ENCODE results near the gene SRGAP1.
"Not testable (repeated sequence)": the region's sequence is repeated elsewhere in the genome, so short reads cannot be mapped to it uniquely, and the experiment has no call there.

SRGAP1 gene

DNA sequence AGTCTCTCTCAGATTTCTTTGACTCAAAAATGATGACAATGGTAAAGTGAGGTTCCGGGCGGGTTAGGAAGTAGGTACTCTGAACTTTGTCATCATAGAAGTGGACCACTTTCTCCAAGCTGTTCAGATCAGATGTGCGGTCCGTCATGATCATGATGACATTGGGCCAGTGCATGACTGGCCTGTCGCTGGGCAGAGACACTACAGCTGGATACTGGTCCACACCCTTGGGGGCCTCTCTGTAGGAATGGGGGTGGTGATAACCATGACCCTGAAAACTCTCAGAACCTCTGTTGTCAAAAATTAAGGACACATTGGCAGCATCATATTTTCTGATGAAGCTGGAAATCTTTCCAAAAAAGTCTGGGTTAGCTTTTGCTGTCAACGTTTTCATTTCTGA, 349.4 kb downstream of the SRGAP1 start:
- no peak overlapping the region for H3K4me3 ChIP-seq (ENCODE audit: low read length)

GRCh38 chr12:64194333-64195149, 350.0 kb downstream of the SRGAP1 start:
- H3K4me3 ChIP-seq (ENCODE audit: low read length): no peak overlapping the region
- peaks cover 8% of the 10 kb centered on the region for H3K36me3 ChIP-seq (ENCODE audit: insufficient read depth, low read length)
- H3K27me3 ChIP-seq (ENCODE audit: insufficient read depth, low read length): no peaks in the 10 kb centered on the region
- no peaks in the 10 kb centered on the region for H3K4me1 ChIP-seq (ENCODE audit: insufficient read depth, low read length)
- H2AFZ ChIP-seq (ENCODE audit: low read depth, low read length): no peak overlapping the region
- H3K9me3 ChIP-seq (ENCODE audit: low read length): peaks cover 2% of the 10 kb centered on the region

More for the DNA sequence above, 349.4 kb downstream of the SRGAP1 start:
- H2AFZ ChIP-seq (ENCODE audit: low read depth, low read length): no peak overlapping the region
- peaks cover 2% of the 10 kb centered on the region for H3K9me3 ChIP-seq (ENCODE audit: low read length)
- H3K36me3 ChIP-seq (ENCODE audit: insufficient read depth, low read length): peaks cover 8% of the 10 kb centered on the region
- H3K4me1 ChIP-seq (ENCODE audit: insufficient read depth, low read length): no peaks in the 10 kb centered on the region
- no peaks in the 10 kb centered on the region for H3K27me3 ChIP-seq (ENCODE audit: insufficient read depth, low read length)

- not testable (repeated sequence) for H3K27me3 ChIP-seq (ENCODE audit: insufficient read depth, low read length); H3K36me3 ChIP-seq (ENCODE audit: insufficient read depth, low read length); H3K9me3 ChIP-seq (ENCODE audit: low read length); H2AFZ ChIP-seq (ENCODE audit: low read depth, low read length); H3K4me1 ChIP-seq (ENCODE audit: insufficient read depth, low read length); H3K4me3 ChIP-seq (ENCODE audit: low read length)
Measured at GRCh38 chr12:64195841-64196240, 351.3 kb downstream of the SRGAP1 start.

DNA sequence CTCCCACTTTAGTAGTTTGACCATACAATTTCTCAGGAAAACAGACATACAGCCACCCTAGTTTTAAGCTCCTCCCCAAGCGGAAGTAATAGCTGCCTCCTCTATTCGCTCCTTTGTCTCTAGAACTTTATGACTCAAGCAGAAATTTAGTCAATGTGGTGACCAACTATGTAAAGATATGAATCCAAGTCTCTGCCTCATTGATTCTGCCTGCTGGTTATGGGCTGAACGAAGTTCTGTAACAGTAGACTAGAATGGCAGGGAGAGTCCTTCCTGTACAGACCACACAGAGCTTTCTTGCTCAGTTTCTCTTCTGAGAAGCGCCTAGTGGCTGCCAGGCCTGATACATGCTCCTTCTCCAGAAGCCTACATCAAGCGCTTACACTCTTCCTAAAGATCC, 358.5 kb downstream of the SRGAP1 start:
- no peaks in the 10 kb centered on the region for H3K27me3 ChIP-seq (ENCODE audit: insufficient read depth, low read length)
- no peak overlapping the region for H2AFZ ChIP-seq (ENCODE audit: low read depth, low read length)
- H3K36me3 ChIP-seq (ENCODE audit: insufficient read depth, low read length): no peaks in the 10 kb centered on the region
- no peak overlapping the region for H3K4me3 ChIP-seq (ENCODE audit: low read length)
- no peaks in the 10 kb centered on the region for H3K9me3 ChIP-seq (ENCODE audit: low read length)
- H3K4me1 ChIP-seq (ENCODE audit: insufficient read depth, low read length): no peaks in the 10 kb centered on the region

- Histone ChIP-seq H3K4me3 (ENCODE audit: low read length) (no peak overlapping the region), H3K4me1 (ENCODE audit: insufficient read depth, low read length) (no peaks in the 10 kb centered on the region), H2AFZ (ENCODE audit: low read depth, low read length) (no peak overlapping the region), H3K27me3 (ENCODE audit: insufficient read depth, low read length) (no peaks in the 10 kb centered on the region), H3K36me3 (ENCODE audit: insufficient read depth, low read length) (no peaks in the 10 kb centered on the region), H3K9me3 (ENCODE audit: low read length) (no peaks in the 10 kb centered on the region)
Measured at GRCh38 chr12:64203775-64204174, 359.3 kb downstream of the SRGAP1 start.

- Histone ChIP-seq H3K9me3 (ENCODE audit: low read length) (no peaks in the 10 kb centered on the region), H3K27me3 (ENCODE audit: insufficient read depth, low read length) (no peaks in the 10 kb centered on the region), H3K4me3 (ENCODE audit: low read length) (no peak overlapping the region), H2AFZ (ENCODE audit: low read depth, low read length) (no peak overlapping the region), H3K36me3 (ENCODE audit: insufficient read depth, low read length) (no peaks in the 10 kb centered on the region), H3K4me1 (ENCODE audit: insufficient read depth, low read length) (no peaks in the 10 kb centered on the region)
Measured at GRCh38 chr12:64205542-64205941, 361.0 kb downstream of the SRGAP1 start.

- Histone ChIP-seq H3K9me3 (ENCODE audit: low read length) (no peaks in the 10 kb centered on the region), H3K36me3 (ENCODE audit: insufficient read depth, low read length) (peaks cover 8% of the 10 kb centered on the region), H3K27me3 (ENCODE audit: insufficient read depth, low read length) (no peaks in the 10 kb centered on the region), H2AFZ (ENCODE audit: low read depth, low read length) (no peak overlapping the region), H3K4me3 (ENCODE audit: low read length) (no peak overlapping the region), H3K4me1 (ENCODE audit: insufficient read depth, low read length) (no peaks in the 10 kb centered on the region)
Measured at GRCh38 chr12:64207453-64207852, 363.0 kb downstream of the SRGAP1 start.

All from neuron (in vitro differentiated cells).